Chondrocyte (in vitro differentiated cells): ENCODE measurements around the gene DHX29. TPM values are rescaled to one million over a fixed set of nuclear protein-coding genes. Genes with fewer than 3 reads are reported as not detected.

Experiments used
- DNase-seq: peaks from one replicate; pipeline ENCODE4 v3.0.0; 2021; ENCODE audit warnings: mixed read lengths, low spot score
- H3K27ac Mint-ChIP-seq: one replicate; pipeline ENCODE4 v1.8.0; 2021; ENCODE audit warnings: mild to moderate bottlenecking, moderate library complexity, mixed read lengths; ENCODE audit not compliant: unreplicated experiment
- H3K27me3 Mint-ChIP-seq: 2 replicates; pipeline ENCODE4 v1.8.0; 2021; ENCODE audit warnings: low read depth, mixed read lengths
- H3K36me3 Mint-ChIP-seq: 2 replicates; pipeline ENCODE4 v1.8.0; 2021; ENCODE audit warnings: low read depth, mixed read lengths
- H3K4me1 Mint-ChIP-seq: 2 replicates; pipeline ENCODE4 v1.8.0; 2021; ENCODE audit warnings: low read depth, mild to moderate bottlenecking, mixed read lengths
- H3K4me3 Mint-ChIP-seq: one replicate; pipeline ENCODE4 v1.8.0; 2021; ENCODE audit warnings: mild to moderate bottlenecking, moderate library complexity, mixed read lengths; ENCODE audit not compliant: unreplicated experiment
- H3K9me3 Mint-ChIP-seq: 2 replicates; pipeline ENCODE4 v1.8.0; 2021; ENCODE audit warnings: low read depth, mixed read lengths
- CTCF ChIP-seq: fragments of 200-600 bp; sonication (generic); IDR thresholded peaks from 2 replicates; pipeline ENCODE4 v1.5.0; 2021; ENCODE audit warnings: antibody characterized with exemption, mild to moderate bottlenecking, moderate library complexity
- total RNA-seq: library from RNA; stranded (reverse); gene quantifications from 3 replicates; pipeline ENCODE4 v1.2.1, GENCODE V29; 2021

The DHX29 gene
- total RNA-seq, 1 donor from 2014 or later, result 23.0 TPM

GRCh38 chr5:55290991-55291390, 16.5 kb downstream of the DHX29 start:
- H3K27ac Mint-ChIP-seq, result no peak overlapping the region
- no peaks in the 10 kb centered on the region for H3K9me3 Mint-ChIP-seq
- peaks cover 5% of the 10 kb centered on the region for H3K4me1 Mint-ChIP-seq
- TF ChIP-seq CTCF, result no peak
- peaks cover 40% of the 10 kb centered on the region for H3K36me3 Mint-ChIP-seq
- DNase-seq, result no peak
- no peak overlapping the region for H3K4me3 Mint-ChIP-seq
- no peaks in the 10 kb centered on the region for H3K27me3 Mint-ChIP-seq

- H3K36me3 Mint-ChIP-seq, result peaks cover 37% of the 10 kb centered on the region
- H3K27ac Mint-ChIP-seq, result no peak overlapping the region
- no peak for DNase-seq
- H3K9me3 Mint-ChIP-seq, result no peaks in the 10 kb centered on the region
- H3K4me3 Mint-ChIP-seq, result no peak overlapping the region
- no peaks in the 10 kb centered on the region for H3K4me1 Mint-ChIP-seq
- no peaks in the 10 kb centered on the region for H3K27me3 Mint-ChIP-seq
- TF ChIP-seq CTCF, result no peak
Measured at GRCh38 chr5:55289808-55290207, 17.7 kb downstream of the DHX29 start.

GRCh38 chr5:55286411-55286933, 21.0 kb downstream of the DHX29 start:
- no peak for DNase-seq
- H3K4me1 Mint-ChIP-seq, result no peaks in the 10 kb centered on the region

GRCh38 chr5:55278778-55279177, 28.7 kb downstream of the DHX29 start:
- Mint-ChIP-seq H3K36me3 (peaks cover 27% of the 10 kb centered on the region), H3K27me3 (no peaks in the 10 kb centered on the region), H3K4me1 (peaks cover 12% of the 10 kb centered on the region), H3K27ac (peak overlapping the region; percentile 62), H3K4me3 (no peak overlapping the region), H3K9me3 (no peaks in the 10 kb centered on the region)
- DNase-seq, result no peak
- TF ChIP-seq CTCF, result no peak

More at GRCh38 chr5:55286411-55286933, 21.0 kb downstream of the DHX29 start:
- Mint-ChIP-seq H3K4me3 (no peak overlapping the region), H3K9me3 (no peaks in the 10 kb centered on the region), H3K27ac (no peak overlapping the region), H3K36me3 (peaks cover 28% of the 10 kb centered on the region), H3K27me3 (no peaks in the 10 kb centered on the region)
- TF ChIP-seq CTCF, result no peak

GRCh38 chr5:55276771-55277170, 30.7 kb downstream of the DHX29 start:
- TF ChIP-seq CTCF, result no peak
- Mint-ChIP-seq H3K4me1 (peaks cover 12% of the 10 kb centered on the region), H3K4me3 (no peak overlapping the region), H3K27me3 (no peaks in the 10 kb centered on the region), H3K9me3 (no peaks in the 10 kb centered on the region), H3K36me3 (peaks cover 28% of the 10 kb centered on the region), H3K27ac (no peak overlapping the region)
- no peak for DNase-seq
